ENCODE data around the gene TMEM208.

TMEM208 gene

DNA sequence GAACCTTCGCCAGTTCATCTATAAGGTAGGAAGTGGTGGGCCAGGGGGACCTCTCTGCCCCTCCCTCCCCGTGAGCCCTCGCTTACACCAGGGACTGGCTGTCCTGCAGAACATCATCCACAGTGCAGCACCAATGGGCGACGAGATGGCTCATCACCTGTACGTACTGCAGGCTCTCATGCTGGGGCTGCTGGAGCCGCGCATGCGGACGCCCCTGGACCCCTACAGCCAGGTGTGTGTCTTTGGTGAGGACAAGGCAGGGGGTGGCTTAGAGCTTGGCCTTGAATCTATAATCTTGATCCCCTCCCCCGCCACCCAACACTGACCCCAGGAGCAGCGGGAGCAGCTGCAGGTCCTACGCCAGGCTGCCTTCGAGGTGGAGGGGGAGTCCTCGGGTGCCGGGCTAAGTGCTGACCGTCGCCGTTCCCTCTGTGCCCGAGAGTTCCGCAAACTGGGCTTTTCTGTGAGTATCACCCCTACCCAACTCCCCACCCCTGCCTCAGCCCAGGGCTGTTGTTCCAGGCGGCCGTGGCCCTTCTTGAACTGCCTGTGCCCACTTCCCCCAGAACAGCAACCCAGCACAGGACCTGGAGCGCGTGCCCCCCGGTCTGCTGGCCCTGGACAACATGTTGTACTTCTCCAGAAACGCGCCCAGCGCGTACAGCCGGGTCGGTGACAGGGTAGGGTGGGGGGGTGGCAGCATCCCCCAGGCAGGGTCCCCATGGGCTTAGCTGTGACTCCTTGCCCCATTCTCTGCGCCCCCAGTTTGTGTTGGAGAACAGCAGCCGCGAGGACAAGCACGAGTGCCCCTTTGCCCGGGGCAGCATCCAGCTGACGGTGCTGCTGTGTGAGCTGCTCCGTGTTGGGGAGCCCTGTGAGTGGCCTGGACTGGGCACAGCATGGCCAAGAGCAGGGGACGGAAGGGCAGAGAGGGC is 25.3 kb upstream of the TMEM208 start:
- 95% methylated on average over 40 of the region's 40 CpGs for WGBS
- no peaks in the 10 kb centered on the region for H3K27me3 ChIP-seq (ENCODE audit: insufficient read depth, low read length)
- H3K36me3 ChIP-seq (ENCODE audit: insufficient read depth, low read length), result peaks cover 40% of the 10 kb centered on the region
- H3K4me1 ChIP-seq (ENCODE audit: insufficient read depth, low read length), result no peaks in the 10 kb centered on the region; the same call in 1 of the 2 replicates
- no peak overlapping the region for H3K27ac ChIP-seq (ENCODE audit: low read depth, low read length)
- no peak overlapping the region for H3K9ac ChIP-seq (ENCODE audit: low read depth, low read length)
- no peak overlapping the region for H3K4me3 ChIP-seq (ENCODE audit: low read length)
- H3K9me3 ChIP-seq (ENCODE audit: insufficient read depth, low read depth, low read length), result no peaks in the 10 kb centered on the region

DNA sequence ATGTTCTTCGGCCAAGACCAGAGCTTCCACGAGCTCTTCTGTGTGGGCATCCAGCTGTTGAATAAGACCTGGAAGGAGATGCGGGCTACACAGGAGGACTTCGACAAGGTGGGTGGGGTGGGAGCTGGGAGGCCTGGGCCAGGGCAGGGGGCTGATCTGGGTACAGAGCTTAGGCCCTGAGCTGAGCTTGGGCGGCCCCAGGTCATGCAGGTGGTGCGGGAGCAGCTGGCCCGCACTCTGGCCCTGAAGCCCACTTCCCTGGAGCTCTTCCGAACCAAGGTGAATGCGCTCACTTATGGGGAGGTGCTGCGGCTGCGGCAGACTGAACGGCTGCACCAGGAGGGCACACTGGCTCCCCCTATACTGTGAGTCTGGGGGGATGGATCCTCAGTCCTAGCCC is 24.5 kb upstream of the TMEM208 start:
- H3K36me3 ChIP-seq (ENCODE audit: insufficient read depth, low read length), result peaks cover 33% of the 10 kb centered on the region
- H3K9me3 ChIP-seq (ENCODE audit: insufficient read depth, low read depth, low read length), result no peaks in the 10 kb centered on the region
- no peaks in the 10 kb centered on the region for H3K27me3 ChIP-seq (ENCODE audit: insufficient read depth, low read length)
- no peak overlapping the region for H3K9ac ChIP-seq (ENCODE audit: low read depth, low read length)
- peaks cover 7% of the 10 kb centered on the region for H3K4me1 ChIP-seq (ENCODE audit: insufficient read depth, low read length)
- 94% methylated on average over 12 of the region's 12 CpGs for WGBS
- H3K4me3 ChIP-seq (ENCODE audit: low read length), result no peak overlapping the region
- H3K27ac ChIP-seq (ENCODE audit: low read depth, low read length), result no peak overlapping the region

DNA sequence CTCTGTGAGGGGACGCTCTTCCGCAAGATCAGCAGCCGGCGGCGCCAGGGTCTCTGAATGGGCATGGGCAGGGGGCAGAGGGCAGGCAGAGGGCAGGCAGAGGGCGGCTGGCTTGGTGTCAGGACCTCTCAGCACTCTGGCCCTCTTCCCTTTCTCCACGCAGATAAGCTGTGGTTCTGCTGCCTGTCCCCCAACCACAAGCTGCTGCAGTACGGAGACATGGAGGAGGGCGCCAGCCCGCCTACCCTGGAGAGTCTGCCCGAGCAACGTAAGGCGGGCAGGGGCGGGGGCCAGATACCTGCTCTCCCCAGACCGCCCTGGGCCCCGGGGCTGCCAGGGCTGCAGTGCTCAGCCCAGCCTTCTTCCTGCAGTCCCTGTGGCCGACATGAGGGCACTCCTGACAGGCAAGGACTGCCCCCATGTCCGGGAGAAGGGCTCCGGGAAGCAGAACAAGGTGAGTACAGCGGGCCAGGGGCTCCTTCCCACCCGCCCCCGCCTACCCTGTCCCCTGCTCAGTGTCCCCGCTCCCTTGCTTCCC is 23.9 kb upstream of the TMEM208 start:
- Histone ChIP-seq H3K36me3 (ENCODE audit: insufficient read depth, low read length) (peaks cover 27% of the 10 kb centered on the region), H3K27ac (ENCODE audit: low read depth, low read length) (no peak overlapping the region), H3K9ac (ENCODE audit: low read depth, low read length) (no peak overlapping the region), H3K4me3 (ENCODE audit: low read length) (no peak overlapping the region), H3K9me3 (ENCODE audit: insufficient read depth, low read depth, low read length) (no peaks in the 10 kb centered on the region), H3K4me1 (ENCODE audit: insufficient read depth, low read length) (peaks cover 8% of the 10 kb centered on the region), H3K27me3 (ENCODE audit: insufficient read depth, low read length) (no peaks in the 10 kb centered on the region)
- 94% methylated on average over 23 of the region's 23 CpGs for WGBS

GRCh38 chr16:67204076-67204475 is 22.9 kb upstream of the TMEM208 start:
- Histone ChIP-seq H3K4me3 (ENCODE audit: low read length) (no peak overlapping the region), H3K9me3 (ENCODE audit: insufficient read depth, low read depth, low read length) (no peaks in the 10 kb centered on the region), H3K36me3 (ENCODE audit: insufficient read depth, low read length) (peaks cover 25% of the 10 kb centered on the region), H3K27me3 (ENCODE audit: insufficient read depth, low read length) (no peaks in the 10 kb centered on the region), H3K27ac (ENCODE audit: low read depth, low read length) (no peak overlapping the region), H3K4me1 (ENCODE audit: insufficient read depth, low read length) (peaks cover 8% of the 10 kb centered on the region; the same call in 1 of the 2 replicates), H3K9ac (ENCODE audit: low read depth, low read length) (no peak overlapping the region)
- WGBS, result 95% methylated on average over 4 of the region's 4 CpGs

- 94% methylated on average over 8 of the region's 8 CpGs for WGBS
- Histone ChIP-seq H3K9ac (ENCODE audit: low read depth, low read length) (no peak overlapping the region), H3K27me3 (ENCODE audit: insufficient read depth, low read length) (no peaks in the 10 kb centered on the region), H3K27ac (ENCODE audit: low read depth, low read length) (no peak overlapping the region), H3K4me1 (ENCODE audit: insufficient read depth, low read length) (peaks cover 8% of the 10 kb centered on the region; the same call in 1 of the 2 replicates), H3K9me3 (ENCODE audit: insufficient read depth, low read depth, low read length) (no peaks in the 10 kb centered on the region), H3K36me3 (ENCODE audit: insufficient read depth, low read length) (peaks cover 21% of the 10 kb centered on the region), H3K4me3 (ENCODE audit: low read length) (no peak overlapping the region)
Observed at GRCh38 chr16:67206129-67206837, 20.6 kb upstream of the TMEM208 start.

- Histone ChIP-seq H3K9ac (ENCODE audit: low read depth, low read length) (no peak overlapping the region), H3K27ac (ENCODE audit: low read depth, low read length) (no peak overlapping the region), H3K9me3 (ENCODE audit: insufficient read depth, low read depth, low read length) (no peaks in the 10 kb centered on the region), H3K4me1 (ENCODE audit: insufficient read depth, low read length) (peaks cover 8% of the 10 kb centered on the region; the same call in 1 of the 2 replicates), H3K4me3 (ENCODE audit: low read length) (no peak overlapping the region), H3K27me3 (ENCODE audit: insufficient read depth, low read length) (no peaks in the 10 kb centered on the region), H3K36me3 (ENCODE audit: insufficient read depth, low read length) (peaks cover 18% of the 10 kb centered on the region)
- 80% methylated on average over 3 of the region's 3 CpGs for WGBS
Observed at GRCh38 chr16:67206838-67207248, 20.1 kb upstream of the TMEM208 start.

DNA sequence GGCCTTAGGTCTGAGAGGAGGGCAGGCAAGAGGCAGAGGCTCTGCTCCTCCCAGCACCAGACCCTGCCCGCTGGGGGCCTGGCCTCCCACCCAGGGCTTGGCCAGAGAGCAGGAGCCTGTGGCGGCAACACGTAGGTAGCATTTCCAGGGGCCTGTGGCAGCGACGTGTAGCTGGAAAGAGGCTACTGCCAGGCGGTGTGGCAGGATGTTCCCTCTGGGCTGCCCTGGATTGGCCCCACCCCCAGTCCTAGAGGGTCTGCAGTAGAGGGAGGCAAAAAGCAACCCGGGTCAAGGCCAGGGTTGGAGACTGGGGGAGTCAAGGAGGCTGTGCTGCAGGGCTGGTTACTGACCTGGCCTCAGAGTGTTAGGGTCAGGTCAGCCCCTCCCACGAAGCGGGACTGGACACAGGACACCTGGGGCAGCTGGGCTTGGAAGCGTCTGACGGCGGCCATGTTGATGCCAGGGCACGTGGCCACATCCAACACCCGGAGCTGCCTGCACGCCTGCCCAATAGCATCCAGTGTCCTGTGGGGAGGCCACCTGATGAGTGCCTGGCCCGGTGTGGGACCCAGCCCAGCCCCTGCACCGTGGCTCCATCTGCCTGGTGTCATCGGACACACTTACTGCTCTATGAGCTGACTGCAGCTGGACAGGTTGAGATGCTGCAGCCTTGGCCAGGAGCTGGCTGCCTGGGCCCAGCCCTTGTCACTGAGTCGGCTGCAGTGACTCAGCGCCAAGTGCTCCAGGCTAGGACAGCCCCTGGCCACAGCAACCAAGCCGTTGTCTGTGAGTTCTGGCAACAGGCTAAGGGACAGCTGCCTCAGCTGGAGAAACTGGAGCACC is 19.5 kb upstream of the TMEM208 start:
- Histone ChIP-seq H3K9me3 (ENCODE audit: insufficient read depth, low read depth, low read length) (no peaks in the 10 kb centered on the region), H3K27me3 (ENCODE audit: insufficient read depth, low read length) (no peaks in the 10 kb centered on the region), H3K4me3 (ENCODE audit: low read length) (no peak overlapping the region), H3K36me3 (ENCODE audit: insufficient read depth, low read length) (peaks cover 12% of the 10 kb centered on the region), H3K4me1 (ENCODE audit: insufficient read depth, low read length) (peaks cover 8% of the 10 kb centered on the region; the same call in 1 of the 2 replicates), H3K27ac (ENCODE audit: low read depth, low read length) (no peak overlapping the region), H3K9ac (ENCODE audit: low read depth, low read length) (no peak overlapping the region)
- 76% methylated on average over 21 of the region's 21 CpGs for WGBS

DNA sequence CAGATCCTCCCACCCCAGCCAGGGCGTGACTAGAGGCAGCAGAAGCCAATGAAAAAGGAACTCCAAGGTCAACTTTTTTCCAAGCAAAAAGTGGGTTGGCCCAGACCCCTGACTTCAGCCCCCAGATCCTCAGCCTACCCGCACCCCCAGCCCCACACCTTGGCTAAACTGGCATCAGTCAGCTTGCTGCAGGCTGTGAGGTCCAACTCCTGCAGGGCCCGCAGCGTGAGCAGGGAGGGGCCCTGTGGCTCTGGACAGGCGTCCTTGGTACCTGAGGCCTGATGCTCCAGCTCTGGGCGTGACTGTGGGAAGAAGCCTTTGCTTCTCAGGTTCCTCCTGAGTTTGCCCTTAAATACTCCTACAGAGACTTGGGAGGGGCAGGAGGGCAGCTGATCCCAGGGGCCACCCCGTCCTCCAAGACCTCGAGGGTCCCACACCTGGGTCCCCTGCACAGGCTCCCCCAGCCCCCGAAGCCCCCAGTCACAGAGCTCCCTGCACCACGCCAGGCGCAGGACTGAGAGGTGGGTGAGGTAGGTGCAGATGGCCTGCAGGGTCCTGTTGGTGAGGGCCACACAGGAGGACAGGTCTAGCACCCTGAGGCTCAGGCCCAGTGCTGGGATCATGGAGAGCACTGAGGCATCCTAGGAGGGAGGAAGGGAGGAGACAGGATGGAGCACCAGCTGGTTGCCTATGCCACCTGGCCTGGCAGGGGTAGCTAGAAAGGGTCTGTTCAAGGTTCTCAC is 18.6 kb upstream of the TMEM208 start:
- Histone ChIP-seq H3K9me3 (ENCODE audit: insufficient read depth, low read depth, low read length) (no peaks in the 10 kb centered on the region), H3K36me3 (ENCODE audit: insufficient read depth, low read length) (peaks cover 6% of the 10 kb centered on the region), H3K9ac (ENCODE audit: low read depth, low read length) (no peak overlapping the region), H3K4me1 (ENCODE audit: insufficient read depth, low read length) (peaks cover 8% of the 10 kb centered on the region; the same call in 1 of the 2 replicates), H3K27me3 (ENCODE audit: insufficient read depth, low read length) (no peaks in the 10 kb centered on the region; the same call in 1 of the 2 replicates), H3K27ac (ENCODE audit: low read depth, low read length) (no peak overlapping the region), H3K4me3 (ENCODE audit: low read length) (no peak overlapping the region)
- 95% methylated on average over 11 of the region's 11 CpGs for WGBS

DNA sequence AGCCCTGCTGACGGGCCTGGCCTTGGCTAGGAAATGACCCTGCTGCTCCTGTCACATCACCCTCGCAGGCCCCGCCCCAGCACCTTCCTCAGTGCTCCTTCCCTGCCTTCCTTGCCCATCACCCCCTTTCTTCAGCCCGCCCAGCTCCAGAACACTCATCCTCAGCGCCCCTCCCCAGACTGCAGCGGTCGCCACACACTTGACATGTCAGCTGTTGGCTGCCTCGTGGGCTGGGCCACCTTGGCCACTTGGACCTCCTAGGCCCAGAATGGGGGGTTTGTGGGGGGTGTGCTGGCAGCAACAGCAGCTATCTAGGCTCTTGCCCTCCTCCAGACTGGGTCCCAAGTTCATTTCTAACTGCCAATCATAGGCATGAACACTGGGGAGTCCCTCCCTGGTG is 17.4 kb upstream of the TMEM208 start:
- peaks cover 8% of the 10 kb centered on the region; the same call in 1 of the 2 replicates for H3K4me1 ChIP-seq (ENCODE audit: insufficient read depth, low read length)
- no peaks in the 10 kb centered on the region for H3K9me3 ChIP-seq (ENCODE audit: insufficient read depth, low read depth, low read length)
- H3K9ac ChIP-seq (ENCODE audit: low read depth, low read length), result no peak overlapping the region
- no peak overlapping the region for H3K4me3 ChIP-seq (ENCODE audit: low read length)
- H3K36me3 ChIP-seq (ENCODE audit: insufficient read depth, low read length), result no peaks in the 10 kb centered on the region
- H3K27me3 ChIP-seq (ENCODE audit: insufficient read depth, low read length), result no peaks in the 10 kb centered on the region; the same call in 1 of the 2 replicates
- WGBS, result 82% methylated on average over 8 of the region's 8 CpGs
- H3K27ac ChIP-seq (ENCODE audit: low read depth, low read length), result no peak overlapping the region
